K562 (cell line): ENCODE data around the gene SLC6A4. TPM values are rescaled to one million over a fixed set of nuclear protein-coding genes. Genes with fewer than 3 reads are reported as not detected.

Source experiments
- ATAC-seq: fragments of 200-7000 bp; cut with Tn5 transposase; 3 replicates; pipeline ENCODE4 v1.9.1; 2020; ENCODE audit warnings: moderate library complexity
- BruUV-seq: library from RNA; stranded (reverse); fragments of 400-500 nt; replicated peaks from 2 replicates; lab custom pipeline; 2021; lab: Mats Ljungman, UMichigan
- CTCF ChIA-PET: fragments of 300-600 bp; formaldehyde crosslinking; extraction: SDS; loops from one replicate; lab custom pipeline; 2021; ENCODE audit warnings: low intra/inter-chr PET ratio; lab: Yijun Ruan, JAX
- POLR2A ChIA-PET: fragments of 300-600, 350-650 bp; sonication (Branson Sonifier 250); formaldehyde crosslinking; extraction: SDS; loops from one replicate; lab custom pipeline; 2021; ENCODE audit warnings: antibody characterized with exemption, inconsistent platforms; lab: Yijun Ruan, JAX
- DNase-seq, 4 experiments: peaks; one replicate each; pipeline versions ENCODE4 v3.0.0 to v3.0.0-alpha.2; 2011 to 2018; ENCODE audit warnings: low spot score in 3 of 4, mixed read lengths in 3 of 4; ENCODE audit errors: extremely low read depth in 1 of 4
- FAIRE-seq: peaks from 2 replicates; lab custom pipeline; 2011; peaks lifted over from hg19 to GRCh38; lab: Jason Lieb, UNC
- H2AFZ ChIP-seq: 2 replicates; pipeline ENCODE4 v1.6.0; 2011; ENCODE audit warnings: low read depth, low read length, control low read depth, inconsistent platforms
- H3K27ac ChIP-seq: fragments of 200-600 bp; 3 replicates; pipeline ENCODE4 v1.8.0; 2011; ENCODE audit warnings: low read depth, mild to moderate bottlenecking, control low read depth, inconsistent platforms, low read length, moderate library complexity, mixed read lengths; ENCODE audit errors: extremely low read depth
- H3K27me3 ChIP-seq, 2 experiments: fragments of 300-600 bp in 1 of 2; 2 replicates in 1 of 2; 3 replicates in 1 of 2; pipeline versions ENCODE4 v1.6.0 to v1.8.0; 2011; ENCODE audit warnings: inconsistent platforms in 2 of 2, low read length in 2 of 2, mild to moderate bottlenecking in 1 of 2, mixed read lengths in 1 of 2, moderate library complexity in 1 of 2; ENCODE audit not compliant: control insufficient read depth in 2 of 2, insufficient read depth in 2 of 2
- H3K36me3 ChIP-seq: fragments of 300-600 bp; 3 replicates; pipeline ENCODE4 v1.8.0; 2011; ENCODE audit warnings: mild to moderate bottlenecking, low read length, inconsistent platforms; ENCODE audit not compliant: control insufficient read depth, insufficient read depth
- H3K4me1 ChIP-seq, 2 experiments: fragments of 200-600 bp in 1 of 2; replicated peaks in 1 of 2; 2 replicates in 1 of 2; 3 replicates in 1 of 2; pipeline versions ENCODE4 v1.5.1 to v1.8.0; 2011; ENCODE audit warnings: inconsistent platforms in 2 of 2, low read length in 2 of 2, mild to moderate bottlenecking in 1 of 2, mixed read lengths in 1 of 2, moderate library complexity in 1 of 2; ENCODE audit not compliant: control insufficient read depth in 2 of 2, insufficient read depth in 2 of 2
- H3K4me2 ChIP-seq: 2 replicates; pipeline ENCODE4 v1.6.1; 2011; ENCODE audit warnings: low read length, control low read depth, inconsistent platforms, mixed read lengths; ENCODE audit not compliant: insufficient read depth
- H3K4me3 ChIP-seq: fragments of 200-600 bp; sonication (generic), shearing (Covaris generic); 2 replicates; pipeline ENCODE4 v1.5.1; 2016; ENCODE audit warnings: control low read depth, inconsistent platforms
- H3K79me2 ChIP-seq: fragments of 200-600 bp; 3 replicates; pipeline ENCODE4 v1.8.0; 2011; ENCODE audit warnings: low read length, inconsistent platforms; ENCODE audit not compliant: control insufficient read depth, insufficient read depth
- H3K9ac ChIP-seq, 2 experiments: 2 replicates each; pipeline versions ENCODE4 v1.6.0 to v1.6.1; 2011; ENCODE audit warnings: low read depth in 2 of 2, low read length in 2 of 2, control low read depth in 1 of 2, inconsistent platforms in 1 of 2, mild to moderate bottlenecking in 1 of 2, mixed read lengths in 1 of 2; ENCODE audit not compliant: insufficient read depth in 1 of 2
- H3K9me1 ChIP-seq: one replicate; pipeline ENCODE4 v1.6.0; 2011; ENCODE audit warnings: inconsistent platforms, mild to moderate bottlenecking, low read length, moderate library complexity; ENCODE audit not compliant: control insufficient read depth, insufficient read depth
- H3K9me3 ChIP-seq: replicated peaks from 2 replicates; pipeline ENCODE4 v1.5.1; 2011; ENCODE audit warnings: low read depth, low read length, inconsistent platforms; ENCODE audit not compliant: control insufficient read depth, insufficient read depth
- H4K20me1 ChIP-seq: replicated peaks from 2 replicates; pipeline ENCODE4 v1.6.1; 2011; ENCODE audit warnings: low read length, inconsistent platforms, mixed read lengths; ENCODE audit not compliant: control insufficient read depth, insufficient read depth
- FIP1L1 ChIP-seq: fragments of 200-400 bp; formaldehyde crosslinking; IDR thresholded peaks from 2 replicates; pipeline ENCODE4 v1.6.1; 2018; ENCODE audit warnings: mild to moderate bottlenecking, low read depth, low read length; ENCODE audit not compliant: poor library complexity, severe bottlenecking
- HMG20A ChIP-seq: fragments of 450-650 bp; formaldehyde crosslinking; conservative IDR thresholded peaks from 2 replicates; pipeline ENCODE4 v1.4.0; 2020; ENCODE audit warnings: mild to moderate bottlenecking, mixed read lengths
- HMGN3 ChIP-seq: IDR thresholded peaks from 2 replicates; pipeline ENCODE4 v1.6.1; 2011; ENCODE audit warnings: borderline replicate concordance, low read depth, mild to moderate bottlenecking, mixed read lengths, low read length; ENCODE audit not compliant: insufficient read length; ENCODE audit errors: extremely low read depth
- PBX2 ChIP-seq, 2 experiments: IDR thresholded peaks in 1 of 2; conservative IDR thresholded peaks in 1 of 2; 2 replicates each; pipeline ENCODE4 v1.6.1; 2016; ENCODE audit warnings: low read depth in 2 of 2, mild to moderate bottlenecking in 1 of 2, missing compliant biosample characterization in 1 of 2, missing genetic modification characterization in 1 of 2, moderate library complexity in 1 of 2
- POLR2AphosphoS2 ChIP-seq: IDR thresholded peaks from 2 replicates; pipeline ENCODE4 v1.6.1; 2012; ENCODE audit warnings: low read length, improper control_type of control experiment
- PTRF ChIP-seq: fragments of 450-650 bp; IDR thresholded peaks from 2 replicates; pipeline ENCODE4 v1.6.1; 2016; ENCODE audit warnings: mild to moderate bottlenecking, missing genetic modification characterization, missing compliant biosample characterization
- PYGO2 ChIP-seq: fragments of 450-650 bp; IDR thresholded peaks from 2 replicates; pipeline ENCODE4 v1.6.1; 2016; ENCODE audit warnings: mild to moderate bottlenecking, missing genetic modification characterization, moderate library complexity, missing compliant biosample characterization
- SMARCA5 ChIP-seq: fragments of 450-650 bp; IDR thresholded peaks from 2 replicates; pipeline ENCODE4 v1.6.1; 2016
- SMC3 ChIP-seq: conservative IDR thresholded peaks from 2 replicates; pipeline ENCODE4 v1.6.1; 2011; ENCODE audit warnings: low read depth, low read length, improper control_type of control experiment; ENCODE audit not compliant: insufficient read depth
- SP1 ChIP-seq: sonication (generic); formaldehyde crosslinking; IDR thresholded peaks from 2 replicates; pipeline ENCODE4 v1.8.1; 2022; ENCODE audit warnings: mild to moderate bottlenecking, missing genetic modification reagents
- ZFP91 ChIP-seq: sonication (generic); formaldehyde crosslinking; IDR thresholded peaks from 2 replicates; pipeline ENCODE4 v1.8.0; 2022; ENCODE audit warnings: mild to moderate bottlenecking, missing genetic modification reagents
- ZNF134 ChIP-seq: fragments of 250-450 bp; sonication (Bioruptor Pico); conservative IDR thresholded peaks from 2 replicates; pipeline ENCODE4 v1.4.0; 2020
- ZNF436 ChIP-seq: fragments of 250-450, 450-650 bp; sonication (Bioruptor Pico); formaldehyde crosslinking; IDR thresholded peaks from 2 replicates; pipeline ENCODE4 v1.7.0; 2020; ENCODE audit warnings: mild to moderate bottlenecking
- ZNF584 ChIP-seq: fragments of 200-800 bp; sonication (Bioruptor generic); IDR thresholded peaks from 2 replicates; pipeline ENCODE4 v1.6.1; 2016; ENCODE audit warnings: low read depth, mild to moderate bottlenecking, missing genetic modification characterization, missing compliant biosample characterization
- ZNF699 ChIP-seq: fragments of 250-450 bp; sonication (Bioruptor Pico); IDR thresholded peaks from 2 replicates; pipeline ENCODE4 v1.8.0; 2021; ENCODE audit warnings: mild to moderate bottlenecking, moderate library complexity; ENCODE audit not compliant: insufficient replicate concordance
- WGBS: fragments of 100-300 bp; shearing (Covaris generic); methylation state at CpG from one replicate; pipeline ENCODE4 v1.1.6; 2016; ENCODE audit warnings: low coverage, mixed read lengths; ENCODE audit not compliant: insufficient coverage; ENCODE audit errors: missing lambda C conversion rate; 5-methylcytosine and 5-hydroxymethylcytosine counted together
- in situ Hi-C: fragments of 300-500 bp; cut with MboI; formaldehyde crosslinking; loops from 4 replicates; pipeline ENCODE4 v1.15.0; 2018; ENCODE audit warnings: inconsistent platforms, mixed read lengths
- intact Hi-C: fragments of 100-400 bp; cut with micrococcal nuclease; formaldehyde crosslinking; loops from 2 replicates; pipeline ENCODE4 v1.14.2; 2022
- polyA plus RNA-seq, 8 experiments: library from polyadenylated mRNA; depleted of rRNA in 4 of 8; stranded (reverse) in 5 of 8; unstranded in 3 of 8; fragments of >200 nt; fragmentation: Nextera tagmentation in 2 of 8; fragmentation: Illumina TruSeq in 1 of 8; extraction: Ambion mirVana in 2 of 8; extraction: Trizol in 1 of 8; gene quantifications; 2 replicates each; pipeline versions ENCODE4 v1.2.1 to v1.2.3, GENCODE V29; 2011 to 2014; ENCODE audit warnings: inconsistent platforms in 1 of 8, missing spikeins in 1 of 8
- total RNA-seq, 7 experiments: library from RNA; depleted of rRNA in 6 of 7; stranded (reverse); fragments of >200 nt in 6 of 7; fragmentation: Illumina TruSeq in 2 of 7; extraction: Trizol in 2 of 7; gene quantifications; 2 replicates each; pipeline versions ENCODE4 v1.2.1 to v1.2.3, GENCODE V29; 2011 to 2021; ENCODE audit warnings: low replicate concordance in 1 of 7

The SLC6A4 gene
- total and polyA plus RNA-seq, 9 of the 15 experiments (the other 6 are each of a cell fraction or from before 2014, with no cell fraction given) = 0.05 to 0.09 (median 0.07) TPM; not detected in 6

- no peak for TF ChIP-seq PYGO2
- TF ChIP-seq SP1 (CRISPR knock-in tag) = no peak
Observed at GRCh38 chr17:30232824-30233427, 2.6 kb downstream of the SLC6A4 start (continued).

- no peak overlapping the region for H3K4me3 ChIP-seq
- CTCF ChIA-PET = no interaction called here
- H3K36me3 ChIP-seq = no peaks in the 10 kb centered on the region
- intact Hi-C loops (no loop called here), in situ Hi-C loops (no loop called here)
- FAIRE-seq (no peak), ATAC-seq (no peak), DNase-seq (no peak)
- H3K9ac ChIP-seq = no peak overlapping the region
- no peaks in the 10 kb centered on the region for H3K79me2 ChIP-seq
- no peak overlapping the region for H3K27ac ChIP-seq
- no peaks in the 10 kb centered on the region for H3K9me3 ChIP-seq
- peaks cover 50 to 63% of the 10 kb centered on the region in 2 experiments for H3K27me3 ChIP-seq
- no peaks in the 10 kb centered on the region; the same call in 1 of the 2 replicates for H4K20me1 ChIP-seq
- peaks cover 0 to 15% of the 10 kb centered on the region in 2 experiments; a peak in 2 of 5 replicates for H3K4me1 ChIP-seq
- no peak overlapping the region for H2AFZ ChIP-seq
- POLR2A ChIA-PET = interaction anchor here (1.8 to 2.2 kb wide), 2 partner anchors 10 to 13 kb away, joined by 4 to 12 read pairs; no protein-coding TSS in a partner anchor
- BruUV-seq = no TSS peak
- H3K9me1 ChIP-seq = no peaks in the 10 kb centered on the region
- WGBS = 17% methylated on average over 10 of the region's 10 CpGs
- H3K4me2 ChIP-seq = no peak overlapping the region
- TF ChIP-seq ZNF699 (CRISPR knock-in tag) (no peak), ZNF134 (no peak), ZNF584 (no peak), PTRF (tag) (no peak), ZNF436 (CRISPR knock-in tag) (no peak), ZFP91 (no peak), SMC3 (no peak), POLR2AphosphoS2 (no peak), HMGN3 (no peak), SMARCA5 (no peak), HMG20A (CRISPR knock-in tag) (no peak), PBX2 (CRISPR knock-in tag; IDR thresholded peaks at IDR 0.05; ENCODE audit: low read depth) (no peak), PBX2 (tag; conservative IDR thresholded peaks at IDR 0.05; ENCODE audit: low read depth) (no peak), FIP1L1 (no peak)
Observed at GRCh38 chr17:30232015-30232823, 3.3 kb downstream of the SLC6A4 start.
